HEK293 (cell line): ENCODE measurements around the gene TRAF7.

Source experiments
- ZBTB1 ChIP-seq: fragments of 450-650 bp; formaldehyde crosslinking; IDR thresholded peaks from 2 replicates; pipeline ENCODE4 v1.5.1; 2016; ENCODE audit warnings: missing biosample characterization, missing genetic modification characterization
- TF ChIP-seq, protein P1 (sequence below): fragments of 450-650 bp; formaldehyde crosslinking; IDR thresholded peaks from 2 replicates; pipeline ENCODE4 v1.5.1; 2016; ENCODE audit warnings: missing biosample characterization, missing genetic modification characterization

DNA sequence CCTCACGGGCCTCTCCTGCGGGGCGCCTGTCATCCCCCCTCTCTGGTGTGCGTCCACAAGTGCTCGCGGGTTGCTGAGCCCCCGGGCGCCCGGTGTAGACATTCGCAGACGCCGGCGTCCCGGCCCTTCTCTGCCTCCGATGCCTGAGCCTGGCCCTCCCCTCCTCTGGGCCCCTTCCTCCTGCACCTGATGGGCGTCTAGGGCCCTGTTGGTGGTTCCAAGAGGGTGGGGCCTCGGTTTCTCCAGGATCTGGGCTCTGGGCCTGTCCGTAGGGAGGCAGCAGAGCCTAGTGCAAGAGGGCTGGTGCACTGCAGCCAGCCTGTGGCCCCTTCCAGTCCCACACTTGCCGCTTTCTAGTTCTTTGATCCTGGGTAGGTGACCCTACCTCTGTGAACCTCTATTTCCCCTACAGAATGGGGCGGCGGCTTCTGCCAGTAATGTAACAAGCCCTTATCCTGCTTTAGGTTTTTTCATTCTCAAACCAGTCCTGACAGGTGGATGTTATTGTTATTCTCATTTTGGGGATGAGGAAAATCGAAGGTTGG is 68.4 kb downstream of the TRAF7 start:
- no peak for TF ChIP-seq ZBTB1 (tag by site-specific recombination)
- TF ChIP-seq, protein P1, sequence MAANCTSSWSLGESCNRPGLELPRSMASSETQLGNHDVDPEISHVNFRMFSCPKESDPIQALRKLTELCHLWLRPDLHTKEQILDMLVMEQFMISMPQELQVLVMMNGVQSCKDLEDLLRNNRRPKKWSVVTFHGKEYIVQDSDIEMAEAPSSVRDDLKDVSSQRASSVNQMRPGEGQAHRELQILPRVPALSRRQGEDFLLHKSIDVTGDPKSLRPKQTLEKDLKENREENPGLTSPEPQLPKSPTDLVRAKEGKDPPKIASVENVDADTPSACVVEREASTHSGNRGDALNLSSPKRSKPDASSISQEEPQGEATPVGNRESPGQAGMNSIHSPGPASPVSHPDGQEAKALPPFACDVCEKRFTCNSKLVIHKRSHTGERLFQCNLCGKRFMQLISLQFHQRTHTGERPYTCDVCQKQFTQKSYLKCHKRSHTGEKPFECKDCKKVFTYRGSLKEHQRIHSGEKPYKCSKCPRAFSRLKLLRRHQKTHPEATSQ: no peak
